GM21367 (cell line): ENCODE data around the gene RBBP6.

ENCODE experiments used
- ATAC-seq: cut with Tn5 transposase; IDR thresholded peaks from one replicate; pipeline ENCODE4 v1.9.1; 2021; ENCODE audit not compliant: unreplicated experiment

Gene RBBP6

GRCh38 chr16:24522751-24523150 is 16.6 kb upstream of the RBBP6 start:
- ATAC-seq: no peak

GRCh38 chr16:24523569-24523968 is 15.8 kb upstream of the RBBP6 start:
- no peak for ATAC-seq

- ATAC-seq: no peak
These were observed 14.3 kb upstream of the RBBP6 start for GRCh38 chr16:24524855-24525677.

- ATAC-seq: no peak
These were observed 13.3 kb upstream of the RBBP6 start for GRCh38 chr16:24525970-24526559.

- no peak for ATAC-seq
These were observed 12.5 kb upstream of the RBBP6 start for GRCh38 chr16:24526701-24527495.

- no peak for ATAC-seq
These were observed 8.2 kb upstream of the RBBP6 start for GRCh38 chr16:24531166-24531565.

- ATAC-seq: no peak
These were observed 4.7 kb upstream of the RBBP6 start for GRCh38 chr16:24534620-24535019.

GRCh38 chr16:24535827-24536226 is 3.5 kb upstream of the RBBP6 start:
- no peak for ATAC-seq

GRCh38 chr16:24536671-24537070 is 2.7 kb upstream of the RBBP6 start:
- ATAC-seq: no peak

GRCh38 chr16:24537474-24538337 is 1.7 kb upstream of the RBBP6 start:
- no peak for ATAC-seq

GRCh38 chr16:24538756-24539294 is 541 bp upstream of the RBBP6 start:
- no peak for ATAC-seq

GRCh38 chr16:24539850-24540601 is 660 bp downstream of the RBBP6 start:
- no peak for ATAC-seq

- ATAC-seq: no peak
These were observed 1.3 kb downstream of the RBBP6 start for GRCh38 chr16:24540602-24541210.

GRCh38 chr16:24541233-24541933 is 2.0 kb downstream of the RBBP6 start:
- ATAC-seq: no peak

- ATAC-seq: no peak
These were observed 4.6 kb downstream of the RBBP6 start for GRCh38 chr16:24543949-24544348.

GRCh38 chr16:24544640-24545039 is 5.3 kb downstream of the RBBP6 start:
- ATAC-seq: no peak

- ATAC-seq: no peak
These were observed 10.9 kb downstream of the RBBP6 start for GRCh38 chr16:24550295-24550694.

- ATAC-seq: no peak
These were observed 13.4 kb downstream of the RBBP6 start for GRCh38 chr16:24552705-24553246.

GRCh38 chr16:24553983-24554382 is 14.6 kb downstream of the RBBP6 start:
- no peak for ATAC-seq
